GM12891 (cell line): ENCODE results near the gene ITGA4. TPM values are rescaled to one million over a fixed set of nuclear protein-coding genes. Genes with fewer than 3 reads are reported as not detected.

Source experiments
- DNase-seq: peaks from one replicate; pipeline ENCODE4 v3.0.0; 2011; ENCODE audit warnings: low spot score; ENCODE audit not compliant: insufficient read length
- FAIRE-seq: peaks from 2 replicates; lab custom pipeline; 2011; peaks lifted over from hg19 to GRCh38; lab: Jason Lieb, UNC
- PAX5 ChIP-seq: IDR thresholded peaks from 2 replicates; pipeline ENCODE4 v1.6.1; 2011; ENCODE audit warnings: low read length, moderate library complexity, mild to moderate bottlenecking; ENCODE audit not compliant: insufficient read depth, severe bottlenecking
- POLR2A ChIP-seq: IDR thresholded peaks from 2 replicates; pipeline ENCODE4 v1.6.1; 2011; ENCODE audit warnings: low read depth, low read length, control low read depth
- POLR2AphosphoS5 ChIP-seq: IDR thresholded peaks from 2 replicates; pipeline ENCODE4 v1.6.1; 2011; ENCODE audit warnings: low read depth, low read length, control low read depth
- POU2F2 ChIP-seq: IDR thresholded peaks from 2 replicates; pipeline ENCODE4 v1.6.1; 2011; ENCODE audit warnings: low read depth, mild to moderate bottlenecking, control low read depth, low read length, moderate library complexity
- SPI1 ChIP-seq: IDR thresholded peaks from 2 replicates; pipeline ENCODE4 v1.6.1; 2011; ENCODE audit warnings: low read depth, low read length, control low read depth
- TAF1 ChIP-seq: IDR thresholded peaks from 2 replicates; pipeline ENCODE4 v1.6.1; 2011; ENCODE audit warnings: low read depth, low read length, control low read depth
- polyA plus RNA-seq: library from polyadenylated mRNA; unstranded; fragments of >200 nt; gene quantifications from one replicate; pipeline ENCODE4 v1.2.1, GENCODE V29; 2012; ENCODE audit warnings: low read depth, missing spikeins, inconsistent platforms; ENCODE audit not compliant: missing spikeins

The ITGA4 gene
- polyA plus RNA-seq: 40.0 TPM

DNA sequence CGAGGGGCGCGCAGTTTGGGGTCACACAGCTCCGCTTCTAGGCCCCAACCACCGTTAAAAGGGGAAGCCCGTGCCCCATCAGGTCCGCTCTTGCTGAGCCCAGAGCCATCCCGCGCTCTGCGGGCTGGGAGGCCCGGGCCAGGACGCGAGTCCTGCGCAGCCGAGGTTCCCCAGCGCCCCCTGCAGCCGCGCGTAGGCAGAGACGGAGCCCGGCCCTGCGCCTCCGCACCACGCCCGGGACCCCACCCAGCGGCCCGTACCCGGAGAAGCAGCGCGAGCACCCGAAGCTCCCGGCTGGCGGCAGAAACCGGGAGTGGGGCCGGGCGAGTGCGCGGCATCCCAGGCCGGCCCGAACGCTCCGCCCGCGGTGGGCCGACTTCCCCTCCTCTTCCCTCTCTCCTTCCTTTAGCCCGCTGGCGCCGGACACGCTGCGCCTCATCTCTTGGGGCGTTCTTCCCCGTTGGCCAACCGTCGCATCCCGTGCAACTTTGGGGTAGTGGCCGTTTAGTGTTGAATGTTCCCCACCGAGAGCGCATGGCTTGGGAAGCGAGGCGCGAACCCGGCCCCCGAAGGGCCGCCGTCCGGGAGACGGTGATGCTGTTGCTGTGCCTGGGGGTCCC is at the start of gene ITGA4:
Gene ITGA4 (plus strand): TSS at position 266 of the 620 bp plus-strand sequence. CDS start 269 bp downstream, at position 535.
- TF ChIP-seq POLR2AphosphoS5 (peak; percentile 68), POLR2A (no peak; the same call in 1 of the 2 replicates), SPI1 (peak; percentile 67), PAX5 (peak; percentile 5), TAF1 (no peak)
- DNase-seq (peak; percentile 57), FAIRE-seq (no peak)

DNA sequence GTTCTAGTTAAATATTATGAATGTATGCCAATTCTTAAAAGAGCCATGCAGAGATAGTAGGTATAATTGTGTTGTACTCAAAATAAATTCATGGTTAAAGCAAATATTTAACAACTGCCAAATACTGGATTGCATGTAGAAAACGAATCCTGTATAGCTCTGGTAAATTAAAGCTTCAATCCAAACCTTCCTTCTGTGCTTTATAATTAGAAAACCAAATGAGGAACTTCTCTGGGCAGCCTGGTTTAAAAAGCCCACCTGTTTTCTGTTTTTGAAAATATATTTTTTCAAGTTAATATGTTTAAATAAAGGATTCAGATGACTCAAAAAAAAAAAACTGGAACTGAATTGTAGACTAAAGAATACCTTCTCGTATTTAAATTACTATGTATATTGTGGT is 48.3 kb upstream of the ITGA4 start:
- FAIRE-seq (no peak), DNase-seq (no peak)
- TF ChIP-seq POLR2A: no peak
- no peak for TF ChIP-seq SPI1
- TF ChIP-seq POU2F2: no peak
- no peak for TF ChIP-seq POLR2AphosphoS5
- TF ChIP-seq TAF1: no peak
- no peak for TF ChIP-seq PAX5

DNA sequence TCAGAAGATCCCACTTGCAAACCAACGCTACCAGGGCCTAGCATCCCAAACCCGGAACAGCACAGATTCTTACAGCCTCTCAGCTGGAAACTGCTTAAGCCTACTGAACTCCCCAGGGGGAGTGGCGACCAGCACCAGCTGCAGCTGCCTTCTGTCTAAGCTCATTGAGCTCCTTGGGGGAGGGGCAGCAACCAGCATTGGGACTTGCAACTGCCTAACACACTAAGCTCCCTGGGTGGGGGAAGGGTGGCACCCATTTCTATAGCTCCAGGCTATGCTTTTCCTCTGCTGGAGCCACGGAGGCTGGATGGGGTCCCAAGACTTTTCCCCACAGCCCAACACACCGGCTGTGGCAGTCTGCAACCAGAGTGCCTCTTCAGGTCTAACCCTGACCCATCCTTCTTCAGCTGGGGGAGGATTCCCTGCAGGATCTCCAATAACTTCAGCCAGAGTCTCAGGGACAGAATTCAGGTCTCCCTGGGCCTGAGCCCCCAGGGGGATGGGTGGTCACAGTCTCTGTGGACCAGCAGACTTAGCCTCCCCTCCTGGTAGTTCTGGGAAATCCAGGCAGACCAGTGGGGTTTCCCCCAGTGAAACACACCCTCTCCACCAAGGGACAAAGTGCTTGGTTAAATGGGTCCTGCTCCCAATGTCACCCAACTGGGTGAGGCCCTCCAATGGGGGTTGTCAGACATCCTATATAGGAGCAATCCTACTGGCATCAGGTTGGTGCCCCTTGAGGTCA is 45.9 kb upstream of the ITGA4 start:
- TF ChIP-seq POLR2A (no peak), SPI1 (no peak), PAX5 (no peak), POU2F2 (no peak; the same call in 1 of the 2 replicates), TAF1 (no peak), POLR2AphosphoS5 (no peak)
- DNase-seq (no peak), FAIRE-seq (peak; percentile 84)

DNA sequence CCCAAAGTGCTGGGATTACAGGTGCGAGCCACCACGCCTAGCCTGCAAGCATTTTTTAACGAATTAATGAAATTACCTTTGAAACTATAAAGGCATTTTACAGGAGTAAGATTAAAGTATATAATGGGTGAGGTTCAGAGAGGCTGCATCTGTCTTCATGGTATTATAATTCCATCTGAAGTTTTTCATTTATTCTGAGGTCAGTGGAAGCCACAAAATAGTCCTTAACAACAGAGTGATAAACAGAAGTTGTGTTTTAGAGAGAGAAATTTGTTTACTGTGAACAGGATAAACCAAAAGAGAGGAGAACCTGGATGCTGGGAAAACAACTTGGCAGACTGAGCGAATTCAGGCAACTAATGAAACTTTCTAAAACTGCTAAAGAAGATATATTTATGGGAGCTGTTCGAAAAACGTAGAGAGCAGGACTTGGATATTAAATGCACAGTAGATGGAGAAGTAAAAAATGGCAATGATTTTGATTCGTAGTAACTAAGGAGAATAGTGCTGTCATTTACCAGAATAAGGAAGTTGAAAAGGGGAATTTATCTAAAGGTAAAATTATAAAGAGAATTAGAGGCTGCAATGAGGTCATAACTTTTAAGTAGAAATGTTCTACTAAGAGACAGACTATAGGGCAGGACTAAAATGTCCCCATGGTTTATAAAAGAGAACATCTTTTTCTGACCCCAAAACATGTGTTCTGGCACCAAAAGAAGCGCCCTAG is 37.9 kb upstream of the ITGA4 start:
- no peak for TF ChIP-seq POU2F2
- no peak for TF ChIP-seq TAF1
- no peak for TF ChIP-seq PAX5
- no peak for TF ChIP-seq POLR2AphosphoS5
- TF ChIP-seq SPI1: no peak
- TF ChIP-seq POLR2A: no peak
- FAIRE-seq (no peak), DNase-seq (no peak)

DNA sequence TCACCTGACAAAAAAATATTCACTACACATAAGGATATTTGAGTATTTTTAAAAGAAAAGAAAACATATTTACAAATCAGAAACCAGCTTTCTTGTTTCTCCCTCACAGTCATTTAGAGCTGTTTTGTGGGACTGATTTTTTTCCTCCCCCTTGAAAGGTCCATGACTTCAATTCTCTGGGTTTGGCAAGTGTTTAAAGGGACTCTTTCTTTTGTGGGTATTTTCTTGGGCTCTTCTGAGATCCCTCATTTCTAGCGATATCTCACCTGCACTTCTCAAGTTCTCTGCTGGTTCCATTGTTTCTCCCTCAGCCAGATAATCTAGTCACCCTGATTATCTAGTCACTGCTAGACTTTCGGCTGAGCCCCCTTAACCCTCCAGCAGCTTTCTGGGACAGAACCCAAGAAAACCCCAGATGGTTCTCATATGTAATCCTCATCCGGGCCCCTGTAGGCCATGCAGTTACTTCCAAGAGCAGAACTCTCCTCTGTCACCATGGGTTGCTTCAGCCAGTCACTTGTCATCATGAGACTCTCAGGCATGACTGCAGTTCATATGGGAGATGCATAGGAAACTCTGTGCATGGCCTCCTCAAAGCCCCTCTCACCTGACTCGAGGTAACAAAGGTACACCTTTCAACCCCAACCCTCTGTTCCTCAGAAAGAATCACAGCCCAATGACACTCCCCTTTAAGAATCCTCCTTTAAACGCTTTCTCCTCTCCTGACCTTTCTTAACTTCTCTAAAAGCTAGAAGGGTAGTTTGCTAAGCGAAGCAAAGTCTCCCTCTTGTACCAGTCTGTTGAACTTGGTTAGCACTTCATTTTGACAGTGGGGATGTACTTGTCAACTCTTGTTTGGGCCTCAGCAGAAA is 36.7 kb upstream of the ITGA4 start:
- no peak for TF ChIP-seq POLR2A
- no peak for TF ChIP-seq PAX5
- TF ChIP-seq POLR2AphosphoS5: no peak
- TF ChIP-seq POU2F2: no peak
- no peak for TF ChIP-seq TAF1
- TF ChIP-seq SPI1: no peak
- FAIRE-seq (peak; percentile 59), DNase-seq (no peak)

DNA sequence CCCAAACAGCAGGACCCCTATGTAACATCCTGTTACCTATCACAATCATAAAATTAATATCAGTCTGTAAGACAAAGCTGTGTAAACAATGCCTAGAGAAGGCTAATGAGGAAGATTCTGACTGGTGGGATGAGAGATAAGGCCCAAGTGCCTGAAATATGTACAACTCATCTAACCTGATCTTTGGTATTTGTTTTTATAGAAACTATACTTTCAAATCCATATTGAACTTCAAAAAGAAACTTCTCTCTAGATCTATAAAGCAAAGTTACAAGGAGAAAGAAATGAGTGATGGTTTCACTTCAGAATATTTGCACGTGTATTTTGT is 36.1 kb upstream of the ITGA4 start:
- FAIRE-seq (no peak), DNase-seq (no peak)
- no peak for TF ChIP-seq SPI1
- TF ChIP-seq TAF1: no peak
- TF ChIP-seq POLR2A: no peak
- TF ChIP-seq POLR2AphosphoS5: no peak
- TF ChIP-seq POU2F2: no peak
- no peak for TF ChIP-seq PAX5

DNA sequence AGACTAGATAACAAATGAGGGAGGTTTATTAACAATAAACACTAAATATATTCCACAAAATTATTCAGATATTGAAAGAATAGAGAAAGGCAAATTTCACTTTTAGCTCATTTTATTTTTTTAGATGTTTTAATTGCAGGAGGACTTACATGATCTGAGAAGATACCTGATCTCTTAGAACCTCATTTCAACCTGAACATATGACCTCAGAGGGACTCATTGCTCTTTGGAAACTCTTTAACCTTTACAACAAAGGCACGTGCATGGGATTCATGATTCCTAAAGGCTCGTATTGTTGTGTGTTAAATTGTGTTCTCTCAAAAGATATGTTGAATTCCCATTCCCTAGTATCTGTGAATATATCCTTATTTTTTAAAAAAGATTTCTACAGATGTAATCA is 35.7 kb upstream of the ITGA4 start:
- TF ChIP-seq SPI1 (no peak), POU2F2 (no peak), PAX5 (no peak), POLR2A (no peak), TAF1 (no peak), POLR2AphosphoS5 (no peak)
- no peak for FAIRE-seq
- no peak for DNase-seq

DNA sequence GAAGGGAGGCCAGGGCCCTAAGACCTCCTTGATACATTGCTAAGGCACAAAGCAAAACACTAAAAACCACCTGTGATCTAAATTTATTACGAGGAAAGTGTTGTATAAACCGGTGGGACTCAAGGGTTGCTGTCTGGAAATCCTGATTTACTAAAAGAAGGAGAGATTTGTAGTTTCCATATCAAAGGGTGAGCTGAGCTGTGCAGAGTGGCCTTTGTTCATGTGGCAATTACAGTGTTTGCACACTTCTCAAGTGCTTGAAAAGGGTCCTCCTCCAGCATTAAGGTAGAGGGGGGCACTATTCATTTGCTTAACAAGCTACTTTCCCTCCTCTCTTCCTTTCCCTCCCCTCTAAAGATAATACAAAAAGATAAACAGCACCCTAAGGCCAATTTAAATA is 30.5 kb upstream of the ITGA4 start:
- FAIRE-seq (no peak), DNase-seq (no peak)
- TF ChIP-seq PAX5: no peak
- TF ChIP-seq POU2F2: no peak
- no peak for TF ChIP-seq TAF1
- TF ChIP-seq POLR2A: no peak
- TF ChIP-seq SPI1: no peak
- no peak for TF ChIP-seq POLR2AphosphoS5
